CMK (cell line): ENCODE results near the gene DOCK4.
"Not testable (repeated sequence)": the region's sequence is repeated elsewhere in the genome, so short reads cannot be mapped to it uniquely, and the experiment has no call there.

Source experiments
- DNase-seq: peaks from one replicate; pipeline ENCODE4 v3.0.0-alpha.2; 2010; ENCODE audit warnings: low read depth

Gene DOCK4

GRCh38 chr7:112136271-112137008, 69.8 kb downstream of the DOCK4 start:
- DNase-seq: no peak

- no peak for DNase-seq
These were observed 70.4 kb downstream of the DOCK4 start for GRCh38 chr7:112135815-112136214.

GRCh38 chr7:112134039-112134438, 72.2 kb downstream of the DOCK4 start:
- no peak for DNase-seq

GRCh38 chr7:112133328-112133727, 72.9 kb downstream of the DOCK4 start:
- no peak for DNase-seq

- no peak for DNase-seq
These were observed 74.0 kb downstream of the DOCK4 start for GRCh38 chr7:112132051-112132694.

GRCh38 chr7:112130729-112131410, 75.3 kb downstream of the DOCK4 start:
- DNase-seq: no peak

GRCh38 chr7:112129655-112130323, 76.4 kb downstream of the DOCK4 start:
- no peak for DNase-seq

GRCh38 chr7:112128461-112129425, 77.5 kb downstream of the DOCK4 start:
- DNase-seq: not testable (repeated sequence)

- DNase-seq: not testable (repeated sequence)
These were observed 78.2 kb downstream of the DOCK4 start for GRCh38 chr7:112128041-112128440.

- no peak for DNase-seq
These were observed 80.9 kb downstream of the DOCK4 start for GRCh38 chr7:112125250-112125649.

- DNase-seq: no peak
These were observed 82.0 kb downstream of the DOCK4 start for GRCh38 chr7:112124061-112124766.

GRCh38 chr7:112122798-112123197, 83.4 kb downstream of the DOCK4 start:
- no peak for DNase-seq

GRCh38 chr7:112122144-112122543, 84.1 kb downstream of the DOCK4 start:
- no peak for DNase-seq

GRCh38 chr7:112121318-112121717, 84.9 kb downstream of the DOCK4 start:
- DNase-seq: no peak

GRCh38 chr7:112120696-112121217, 85.4 kb downstream of the DOCK4 start:
- DNase-seq: no peak

- DNase-seq: no peak
These were observed 87.3 kb downstream of the DOCK4 start for GRCh38 chr7:112118581-112119566.

- DNase-seq: no peak
These were observed 89.3 kb downstream of the DOCK4 start for GRCh38 chr7:112116894-112117293.

- no peak for DNase-seq
These were observed 89.8 kb downstream of the DOCK4 start for GRCh38 chr7:112116358-112116757.

GRCh38 chr7:112115880-112116279, 90.3 kb downstream of the DOCK4 start:
- no peak for DNase-seq
